ENCODE results near the gene USH1G.
A peak's percentile ranks its signal among the peaks of the same experiment; 100 is the strongest.
"Not testable (repeated sequence)": the region's sequence is repeated elsewhere in the genome, so short reads cannot be mapped to it uniquely, and the experiment has no call there.

USH1G gene

DNA sequence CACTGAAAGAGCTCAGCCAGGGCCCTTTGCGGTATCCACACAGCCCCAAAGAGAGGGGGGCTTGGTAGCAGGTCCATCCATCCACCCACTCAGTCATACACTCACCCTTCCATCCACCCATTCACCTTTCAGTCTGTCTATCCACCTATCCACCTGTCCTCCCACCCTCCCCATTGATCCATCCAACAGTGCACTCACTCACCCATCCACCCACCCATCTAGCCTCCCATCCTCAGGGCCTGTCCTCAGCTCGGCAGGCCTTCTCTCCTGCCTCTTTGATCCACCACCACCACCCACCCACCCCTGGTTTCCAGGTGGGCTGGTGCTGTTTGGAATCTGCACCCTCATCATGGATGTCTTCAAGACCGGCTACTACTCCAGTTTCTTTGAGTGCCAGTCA is 2.2 kb upstream of the USH1G start:
- DNase-seq, result no peak

- peak; percentile 51 for DNase-seq
Observed at GRCh38 chr17:74924250-74924948, 1.3 kb upstream of the USH1G start, which contains the start of gene OTOP2. OTOP2 (plus strand) TSS chr17:74924273; CDS start chr17:74924633, 360 bp downstream.

DNA sequence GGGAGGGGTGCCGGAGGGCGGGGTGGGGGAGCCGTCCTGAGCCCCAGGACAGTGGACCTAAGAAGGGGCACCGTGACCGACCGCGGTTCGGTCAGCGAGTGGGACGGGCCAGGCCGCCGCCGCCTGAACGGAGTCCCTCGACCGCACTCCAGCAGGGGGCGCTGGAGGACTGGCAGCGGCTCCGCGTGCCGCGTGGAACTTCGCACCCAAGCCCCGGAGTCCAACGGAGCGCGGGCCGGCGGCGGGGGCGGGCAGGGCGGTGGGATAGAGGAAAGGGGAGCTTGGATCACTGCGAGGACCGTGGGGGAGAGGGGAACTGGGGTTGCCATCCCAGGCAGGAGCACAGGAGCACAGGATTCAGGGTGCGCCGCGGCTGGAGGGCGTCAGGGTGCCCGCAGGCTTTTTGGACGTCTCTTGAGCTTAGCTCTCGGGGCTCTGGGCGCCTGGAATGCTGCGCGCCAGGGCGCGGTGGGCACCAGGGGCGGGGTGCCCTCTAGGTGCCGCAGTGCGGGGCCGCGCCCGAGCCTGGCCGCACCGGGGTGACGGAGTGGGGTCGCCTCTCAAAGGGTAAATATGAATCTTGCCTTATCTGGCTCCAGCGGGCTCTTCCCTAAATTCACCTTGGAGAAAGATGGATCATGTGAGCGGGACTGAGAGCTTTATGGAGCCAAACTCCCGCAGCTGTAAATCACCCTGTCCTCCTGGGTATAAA is 639 bp upstream of the USH1G start:
- peak; percentile 78 for DNase-seq

DNA sequence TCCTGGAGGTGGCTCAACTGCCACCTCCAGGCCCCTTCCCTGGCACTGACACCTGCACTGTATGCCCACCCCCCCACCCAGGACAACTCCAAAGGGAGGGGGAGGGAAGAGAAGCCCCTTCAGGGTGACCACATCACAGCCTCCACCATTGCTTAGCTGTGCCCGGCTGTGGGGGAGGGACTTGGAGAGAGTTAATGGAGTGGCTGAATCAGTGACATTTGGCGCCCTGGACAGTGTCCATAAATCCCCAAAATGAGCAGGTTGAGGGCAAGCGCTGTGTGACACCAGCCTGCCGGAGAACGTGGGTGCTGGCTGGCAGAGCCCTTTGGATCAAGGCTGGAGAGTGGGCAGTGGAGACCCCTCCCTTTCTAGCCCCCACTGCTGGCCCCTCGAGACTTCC is 883 bp downstream of the USH1G start:
- peak; percentile 22 for DNase-seq

DNA sequence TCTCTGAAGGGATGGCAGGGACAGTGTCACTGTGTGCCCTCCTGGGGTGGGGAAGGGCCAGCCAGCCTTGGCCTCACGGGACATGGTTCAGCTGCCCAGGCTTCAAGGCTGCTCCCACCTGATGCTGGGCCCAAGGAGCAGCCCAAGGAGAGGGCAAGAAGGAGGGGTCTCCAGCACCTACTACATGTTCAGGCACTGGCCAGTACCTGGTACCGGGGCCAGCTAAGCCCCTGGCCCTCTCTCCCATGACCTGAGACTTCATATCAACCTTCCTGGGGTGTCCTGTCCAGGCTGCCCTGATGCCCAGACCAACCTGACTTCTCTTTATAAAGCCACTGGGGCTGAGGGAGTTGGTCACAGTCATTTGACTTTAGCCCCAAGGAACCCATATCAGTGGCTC is 1.3 kb downstream of the USH1G start:
- DNase-seq, result no peak

DNA sequence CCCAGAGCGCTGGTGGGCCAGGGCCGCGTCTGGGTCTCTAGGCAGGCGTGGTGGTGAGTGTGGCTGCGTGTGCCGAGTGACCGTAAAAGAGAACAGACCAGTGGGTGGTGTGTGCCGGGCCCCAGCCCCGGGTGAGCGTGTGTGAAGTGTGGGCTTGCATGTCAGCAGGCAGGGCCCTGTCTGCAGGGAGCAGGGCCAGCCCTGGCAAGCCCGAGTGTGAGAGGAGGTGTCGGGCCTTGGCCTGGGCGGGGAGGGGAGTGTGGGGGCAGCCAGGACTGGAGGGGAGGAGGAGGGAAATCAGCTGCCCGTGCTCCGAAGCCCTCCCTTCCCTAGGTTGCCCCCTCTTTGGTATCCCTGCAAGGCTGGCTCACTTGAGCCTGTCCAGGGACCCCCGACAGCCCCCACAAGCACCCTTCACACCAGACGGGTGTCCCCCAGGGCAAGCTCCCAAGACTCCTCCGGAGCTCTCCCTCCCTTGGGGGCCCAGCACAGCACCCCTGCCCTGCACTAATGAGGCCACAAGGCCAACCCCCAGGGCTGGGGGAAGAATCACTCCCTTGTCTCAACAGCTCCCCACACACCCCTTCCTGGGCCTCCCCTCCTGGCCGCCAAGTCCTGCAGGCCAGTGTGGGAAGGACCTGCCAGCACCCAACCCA is 1.9 kb downstream of the USH1G start:
- DNase-seq, result no peak

- peak; percentile 38 for DNase-seq
Observed at GRCh38 chr17:74920642-74921025, 2.4 kb downstream of the USH1G start.

DNA sequence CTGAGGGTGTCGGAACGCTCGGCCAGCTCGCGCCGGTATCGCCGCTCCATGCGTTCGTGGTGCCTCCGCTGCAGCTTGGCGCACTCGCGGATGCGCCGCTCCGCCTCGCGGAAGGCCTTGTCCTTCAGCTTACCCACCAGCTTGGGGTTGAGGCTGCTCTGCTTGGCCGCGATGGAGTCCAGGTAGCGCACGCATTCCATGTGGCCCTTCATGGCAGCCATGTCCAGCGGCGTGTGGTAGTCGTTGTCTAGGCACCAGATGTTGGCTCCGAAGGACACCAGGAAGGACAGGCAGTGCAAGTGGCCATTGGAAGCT is 2.8 kb downstream of the USH1G start:
- peak; percentile 69 for DNase-seq

GRCh38 chr17:74919440-74920305 is 3.4 kb downstream of the USH1G start:
- DNase-seq, result peak; percentile 91

DNA sequence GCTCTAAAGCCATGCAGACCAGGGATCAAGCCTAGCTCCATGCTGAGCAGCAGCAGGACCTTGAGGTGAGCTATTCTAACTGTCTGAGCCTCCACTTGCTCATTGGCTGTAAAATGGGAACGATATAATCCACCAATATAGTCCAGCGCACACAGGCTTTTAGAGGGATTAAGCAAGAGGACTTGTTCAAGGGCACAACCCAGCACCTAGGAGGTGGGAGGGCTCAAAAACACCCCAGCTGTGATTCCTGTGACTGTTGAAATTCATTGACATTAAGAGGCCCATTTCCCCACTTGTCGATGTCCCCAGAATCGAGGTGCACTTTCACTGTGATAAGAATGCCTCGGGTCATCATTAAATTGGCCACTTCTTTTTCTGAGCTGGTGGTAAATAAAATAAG is 4.1 kb downstream of the USH1G start:
- DNase-seq, result no peak

GRCh38 chr17:74917430-74917829 is 5.6 kb downstream of the USH1G start:
- DNase-seq, result no peak

- DNase-seq, result no peak
Observed at GRCh38 chr17:74916851-74917199, 6.2 kb downstream of the USH1G start.

DNA sequence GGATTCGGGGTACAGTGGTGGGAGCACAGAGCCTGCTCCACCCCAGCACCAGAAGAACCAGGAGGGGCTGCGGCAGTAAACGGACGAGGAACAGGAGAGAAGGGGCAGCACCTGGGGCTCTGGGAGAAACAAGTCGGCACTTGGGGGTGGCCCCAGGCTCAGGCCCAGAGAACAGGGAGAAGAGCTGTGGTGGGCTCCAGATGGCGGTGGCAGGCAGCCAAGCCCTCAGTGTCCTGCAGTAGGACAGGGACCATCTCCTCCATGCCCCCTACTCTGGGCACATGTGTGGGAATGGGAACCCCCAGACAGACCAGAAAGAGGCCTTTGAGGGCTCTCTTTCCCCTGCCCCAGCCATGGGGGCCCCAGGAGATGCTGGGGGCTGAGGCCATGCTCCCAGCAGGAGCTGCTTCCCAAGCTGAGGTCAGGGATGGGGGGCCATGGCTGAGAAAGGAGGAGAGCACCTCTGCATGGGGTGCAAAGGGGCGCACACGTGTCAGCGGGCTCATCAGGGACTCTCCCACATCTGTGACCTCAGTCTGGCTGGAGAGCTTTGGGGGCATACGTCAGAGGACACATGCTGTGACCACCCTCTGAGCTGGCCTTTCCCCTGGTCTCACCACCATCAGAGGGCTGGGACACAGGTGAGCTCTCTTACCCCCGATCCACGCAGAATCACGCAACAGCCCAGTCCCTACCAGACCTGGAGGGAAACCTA is 6.8 kb downstream of the USH1G start:
- no peak for DNase-seq

DNA sequence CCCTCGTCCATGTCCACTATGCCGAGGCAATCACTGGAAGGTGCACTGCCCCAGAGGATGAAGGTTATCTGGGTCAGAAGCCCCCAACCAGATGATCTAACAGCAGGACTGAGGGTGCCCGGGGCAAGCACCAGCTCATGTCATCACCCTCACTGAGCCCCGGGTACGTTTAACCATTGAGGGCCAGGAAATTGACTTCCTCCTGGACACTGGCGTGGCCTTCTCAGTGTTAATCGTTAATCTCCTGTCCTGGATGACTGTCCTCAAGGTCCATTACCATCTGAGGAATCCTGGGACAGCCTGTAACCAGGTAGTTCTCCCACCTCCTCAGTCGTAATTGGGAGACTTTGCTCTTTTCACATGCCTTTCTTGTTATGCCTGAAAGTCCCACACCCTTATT is 11.6 kb downstream of the USH1G start:
- not testable (repeated sequence) for DNase-seq

DNA sequence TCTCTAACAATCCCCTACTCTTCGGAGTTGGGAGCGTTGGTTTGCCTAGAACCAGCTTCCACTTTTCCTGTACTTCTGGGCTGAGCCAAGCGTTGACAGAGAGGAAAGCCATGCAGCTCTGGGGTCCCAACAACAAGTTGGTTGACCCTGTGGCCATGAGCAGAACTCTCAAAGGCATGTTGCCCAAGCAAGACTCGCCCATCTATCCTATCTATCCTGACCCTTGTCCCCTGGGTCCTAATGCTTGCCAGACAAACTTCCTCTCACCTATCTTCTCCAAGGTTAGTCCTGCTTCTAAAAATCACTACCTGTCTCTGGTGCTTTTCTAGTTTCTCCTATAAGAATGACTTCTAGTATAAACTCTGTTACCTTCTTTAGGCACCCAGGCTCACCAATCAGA is 14.0 kb downstream of the USH1G start:
- not testable (repeated sequence) for DNase-seq

DNA sequence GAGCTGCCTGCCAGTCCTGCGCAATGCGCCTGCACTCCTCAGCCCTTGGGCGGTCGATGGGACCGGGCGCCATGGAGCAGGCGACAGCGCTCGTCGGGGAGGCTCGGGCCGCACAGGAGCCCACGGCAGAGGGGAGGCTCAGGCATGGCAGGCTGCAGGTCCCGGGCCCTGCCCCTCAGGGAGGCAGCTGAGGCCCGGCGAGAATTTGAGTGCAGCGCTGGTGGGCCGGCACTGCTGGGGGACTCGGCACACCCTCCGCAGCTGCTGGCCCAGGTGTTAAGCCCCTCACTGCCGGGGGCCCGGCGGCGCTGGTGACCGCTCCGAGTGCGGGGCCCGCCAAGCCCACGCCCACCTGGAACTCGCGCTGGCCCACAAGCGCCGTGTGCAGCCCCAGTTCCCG is 16.0 kb downstream of the USH1G start:
- DNase-seq, result no peak

- DNase-seq, result not testable (repeated sequence)
Observed at GRCh38 chr17:74906214-74906793, 16.8 kb downstream of the USH1G start.

GRCh38 chr17:74904687-74905409 is 18.2 kb downstream of the USH1G start:
- no peak for DNase-seq

- no peak for DNase-seq
Observed at GRCh38 chr17:74903671-74904070, 19.4 kb downstream of the USH1G start.

DNA sequence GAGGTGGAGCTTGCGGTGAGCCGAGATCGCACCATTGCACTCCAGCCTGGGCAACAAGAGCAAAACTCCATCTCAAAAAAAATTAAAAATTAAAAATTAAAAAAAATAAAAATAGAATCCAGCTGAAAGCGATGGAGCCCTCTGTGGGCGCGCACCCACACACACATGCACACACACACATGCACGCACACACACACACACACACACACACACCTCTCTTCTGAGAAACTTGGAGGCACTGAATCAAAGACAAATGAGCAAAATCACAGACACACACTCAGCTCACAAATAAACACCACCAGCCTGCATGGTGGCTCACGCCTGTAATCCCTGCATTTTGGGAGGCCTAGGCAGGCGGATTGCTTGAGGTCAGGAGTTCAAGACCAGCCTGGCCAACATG is 20.0 kb downstream of the USH1G start:
- DNase-seq, result no peak

DNA sequence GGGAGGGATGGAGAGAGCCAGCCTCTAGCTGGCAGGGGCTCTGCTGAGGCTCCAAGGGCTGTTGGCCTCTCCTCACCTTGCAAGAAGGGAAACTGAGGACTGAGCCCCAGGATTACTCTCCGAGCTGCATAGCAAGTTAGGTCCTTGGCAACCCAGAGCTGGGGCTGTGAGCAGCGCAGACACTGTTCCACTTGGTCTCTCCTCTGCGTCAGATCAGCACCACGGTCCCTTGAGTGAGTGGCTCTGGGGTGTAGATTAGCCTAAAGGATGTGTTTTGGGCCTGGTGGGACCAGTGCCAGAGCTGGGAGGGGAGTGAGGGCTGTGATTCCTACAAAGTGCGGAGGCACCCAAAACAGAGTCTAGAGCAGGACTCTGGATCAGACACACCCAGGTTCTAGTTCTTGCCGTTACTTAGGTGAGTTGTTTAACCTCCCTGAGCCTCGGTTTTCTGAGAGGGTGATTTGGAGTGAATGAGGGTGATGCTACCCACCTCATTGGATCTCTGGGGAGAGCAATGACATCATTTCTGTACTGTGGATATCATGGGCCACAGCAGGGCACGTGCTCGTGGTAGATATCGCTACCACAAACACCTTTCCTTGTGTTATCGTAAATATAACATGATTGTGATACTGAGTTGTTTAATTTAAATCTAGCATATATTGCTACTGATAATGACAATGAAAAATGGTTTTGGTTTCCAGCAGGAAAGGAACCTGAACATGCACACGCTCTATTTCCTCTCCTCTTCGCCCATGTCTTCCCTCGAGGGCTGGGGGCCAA is 21.5 kb downstream of the USH1G start:
- DNase-seq, result no peak
